Epidermal melanocyte (primary cell): Measurements from ENCODE around the gene ZNF804A.

Source experiments
- DNase-seq: peaks from one replicate; pipeline ENCODE4 v3.0.0; 2011; ENCODE audit warnings: low spot score; ENCODE audit not compliant: insufficient read length

ZNF804A gene

DNA sequence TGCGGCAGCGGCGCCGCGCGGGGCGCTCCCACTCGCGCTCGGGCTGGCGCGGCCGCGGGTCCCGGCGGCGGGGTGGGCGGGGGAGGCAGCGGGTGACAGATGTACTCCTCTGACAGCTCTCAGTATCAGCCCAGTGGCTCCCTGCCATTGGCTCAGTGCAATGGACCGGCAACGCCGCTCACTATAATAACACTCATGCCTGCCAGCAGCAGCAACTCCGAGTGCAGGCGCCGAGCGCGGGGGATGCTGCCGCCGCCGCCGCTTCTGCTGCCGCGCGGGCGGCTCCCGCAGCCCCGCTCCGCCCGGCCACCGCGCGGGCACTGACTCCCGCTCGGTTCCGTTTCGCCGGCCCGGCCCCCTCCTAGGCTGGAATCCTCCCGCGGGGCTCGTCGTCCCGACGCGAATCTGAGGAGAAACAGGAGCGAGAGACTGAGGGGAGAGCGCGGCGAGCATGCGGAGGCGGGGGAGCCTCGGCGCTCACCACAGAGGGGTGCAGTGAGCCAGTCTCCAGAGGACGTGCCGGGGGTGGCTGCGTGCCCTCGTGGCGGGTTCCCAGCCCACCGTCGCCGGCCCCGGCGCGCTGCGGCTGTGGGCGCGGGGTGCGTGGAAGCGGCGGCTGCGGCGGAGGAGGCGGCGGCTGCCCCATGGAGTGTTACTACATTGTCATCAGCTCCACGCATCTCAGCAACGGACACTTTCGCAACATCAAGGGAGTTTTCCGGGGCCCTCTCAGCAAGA is at the start of gene ZNF804A:
Gene ZNF804A (plus strand): TSS at position 214 of the 738 bp plus-strand sequence. CDS start 431 bp downstream, at position 645.
- DNase-seq, result peak; percentile 32

DNA sequence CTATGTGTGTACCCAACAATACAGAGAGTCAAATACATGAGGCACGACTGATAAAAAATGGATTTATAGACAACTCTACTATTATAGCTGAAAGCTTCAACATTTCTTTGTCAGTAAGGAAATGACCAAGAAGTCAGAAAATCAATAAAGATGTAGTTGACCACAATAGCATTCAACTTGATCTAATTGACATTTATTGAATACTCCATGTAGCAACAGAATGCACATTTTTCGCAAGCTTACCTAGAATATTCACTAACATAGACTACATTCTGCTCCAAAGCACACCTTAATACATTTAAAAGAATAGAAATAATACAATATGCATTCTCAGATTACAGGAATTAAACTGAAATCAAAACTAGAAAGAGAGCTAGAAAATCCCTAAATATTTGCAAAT is 49.2 kb upstream of the ZNF804A start:
- no peak for DNase-seq

DNA sequence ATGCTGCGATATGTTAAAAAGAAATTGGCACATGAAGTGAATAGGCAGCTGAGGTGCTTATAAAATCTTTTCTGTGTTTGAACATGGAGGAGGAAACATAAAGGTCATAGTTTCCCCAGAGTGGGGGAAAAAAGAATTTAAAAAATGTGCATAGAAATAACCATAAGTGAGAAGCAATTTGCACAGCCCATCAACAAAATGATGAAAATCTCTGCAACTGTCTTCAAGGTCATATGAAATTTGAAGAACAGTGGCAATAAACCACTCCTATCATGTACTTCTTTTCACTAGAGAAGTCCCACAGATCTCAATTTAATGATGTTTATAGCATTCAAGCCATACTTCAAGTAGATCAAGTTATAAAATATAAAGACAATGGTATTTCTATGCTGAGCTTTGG is 46.7 kb upstream of the ZNF804A start:
- no peak for DNase-seq

DNA sequence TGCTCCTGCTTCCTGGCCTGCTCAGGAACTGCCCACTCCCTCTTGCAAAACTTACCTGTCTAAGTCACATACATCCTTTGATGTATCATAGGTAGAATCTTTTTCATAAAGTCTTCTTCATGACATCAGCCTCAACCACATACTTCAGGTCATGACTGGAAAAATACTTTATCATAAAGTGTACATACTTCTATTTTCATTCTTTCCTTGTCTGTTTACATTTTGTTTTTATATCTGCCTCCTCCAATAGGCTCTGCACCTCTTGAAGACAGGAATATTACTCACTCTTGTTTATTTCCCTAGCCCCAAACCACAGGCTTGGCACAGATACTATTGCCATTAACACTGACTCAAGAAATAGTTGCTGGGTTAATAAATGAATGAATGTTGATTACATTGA is 43.6 kb upstream of the ZNF804A start:
- DNase-seq, result no peak

DNA sequence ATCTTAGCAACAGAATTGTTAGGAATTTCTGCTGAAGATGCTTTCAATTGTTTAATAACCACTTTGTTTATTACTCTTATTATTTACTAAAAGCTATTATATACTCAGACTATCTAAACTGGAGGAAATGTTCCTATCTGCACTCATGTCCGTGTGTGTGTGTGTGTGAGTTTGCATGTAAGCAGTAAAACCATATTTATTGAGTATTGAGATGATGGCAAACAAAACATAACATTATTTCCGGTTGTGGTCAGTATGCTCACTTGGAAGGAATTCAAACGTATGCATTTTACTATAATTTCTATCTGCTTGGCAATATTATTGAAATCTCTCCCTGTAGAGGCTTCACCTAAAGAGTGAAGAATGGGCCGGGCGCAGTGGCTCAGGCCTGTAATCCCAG is 43.0 kb upstream of the ZNF804A start:
- no peak for DNase-seq

DNA sequence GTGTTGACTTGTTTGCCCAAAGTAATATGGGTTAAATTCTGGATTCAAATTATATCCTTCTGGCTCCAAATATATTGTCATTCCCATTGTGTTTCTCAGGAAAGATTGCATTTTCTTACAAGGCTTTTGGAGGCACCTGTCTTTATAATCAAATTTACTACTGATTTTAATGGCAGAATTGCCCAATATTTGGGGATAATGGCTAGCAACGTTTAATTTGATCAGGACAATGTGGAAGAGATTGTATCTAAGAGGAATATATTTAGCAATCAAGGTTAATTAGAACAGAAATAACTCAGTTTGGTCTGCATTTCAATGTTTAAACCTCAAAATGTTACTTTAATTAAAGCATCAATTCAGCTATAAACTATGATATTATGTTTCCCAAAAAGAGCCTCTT is 41.7 kb upstream of the ZNF804A start:
- DNase-seq, result no peak

DNA sequence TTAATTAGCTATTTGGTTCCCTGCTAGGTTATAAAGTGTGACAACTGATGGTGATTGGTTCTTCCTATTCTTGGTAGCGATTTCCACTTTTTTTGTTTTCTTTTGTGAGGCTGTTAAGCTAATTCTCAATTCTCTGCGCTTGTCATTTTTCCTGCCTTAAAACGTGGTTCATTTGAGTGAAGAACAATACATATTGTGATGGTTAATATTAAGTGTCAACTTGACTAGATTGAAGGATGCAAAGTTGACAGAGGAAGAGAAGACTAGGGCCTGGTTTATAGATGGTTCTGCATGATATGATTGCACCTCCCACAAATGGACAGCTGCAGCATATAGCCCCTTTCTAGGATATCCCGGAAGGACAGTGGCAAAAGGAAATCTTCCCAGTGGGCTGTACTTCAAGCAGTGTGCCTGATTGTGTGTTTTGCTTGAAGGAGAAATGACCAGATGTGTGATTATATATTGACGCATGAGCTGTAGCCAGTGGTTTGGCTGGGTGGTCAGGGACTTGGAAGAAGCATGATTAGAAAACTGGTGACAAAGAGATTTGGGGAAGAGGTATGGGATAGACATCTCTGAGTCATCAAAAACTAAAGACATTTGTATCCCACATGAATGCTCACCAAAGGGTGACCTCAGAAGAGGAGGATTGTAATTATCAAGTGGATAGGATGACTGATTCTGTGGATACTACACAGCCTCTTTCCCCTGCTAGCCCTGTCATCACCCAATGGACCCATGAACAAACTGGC is 39.4 kb upstream of the ZNF804A start:
- DNase-seq, result no peak

DNA sequence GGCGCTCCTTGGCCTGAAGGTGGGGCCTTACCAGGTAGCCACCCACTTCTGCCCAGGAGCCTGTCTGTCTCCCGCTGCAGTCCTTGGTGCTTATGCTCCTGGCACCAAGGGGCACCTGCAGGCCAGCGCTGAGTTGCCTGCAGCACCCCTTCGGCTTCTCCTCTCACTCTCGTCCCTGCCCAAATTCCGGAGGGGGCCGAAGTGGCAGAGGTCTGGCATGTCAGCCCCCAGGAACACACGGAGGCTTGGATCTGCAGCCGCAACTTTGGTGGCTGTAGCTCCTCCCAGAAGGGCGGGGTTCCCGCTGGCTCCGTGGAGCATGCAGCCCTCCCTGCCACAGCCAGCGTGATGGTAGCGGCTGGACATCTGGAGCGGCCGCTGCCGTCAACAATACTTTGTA is 37.7 kb upstream of the ZNF804A start:
- DNase-seq, result no peak

DNA sequence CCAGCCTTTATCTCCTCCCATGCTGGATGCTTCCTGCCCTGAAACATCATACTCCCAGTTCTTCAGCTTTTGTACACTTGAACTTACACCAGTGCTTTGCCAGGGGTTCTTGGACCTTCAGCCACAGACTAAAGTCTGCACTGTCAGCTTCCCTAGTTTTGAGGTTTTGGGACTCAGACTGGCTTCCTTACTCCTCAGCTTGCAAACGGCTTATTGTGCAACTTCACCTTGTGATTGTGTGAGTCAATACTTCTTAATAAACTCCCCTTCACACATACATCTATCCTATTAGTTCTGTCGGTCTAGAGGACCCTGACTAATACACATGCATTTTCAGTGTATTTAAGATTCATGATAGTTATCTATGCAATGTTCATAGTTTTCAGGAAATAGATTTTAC is 35.8 kb upstream of the ZNF804A start:
- DNase-seq, result no peak

DNA sequence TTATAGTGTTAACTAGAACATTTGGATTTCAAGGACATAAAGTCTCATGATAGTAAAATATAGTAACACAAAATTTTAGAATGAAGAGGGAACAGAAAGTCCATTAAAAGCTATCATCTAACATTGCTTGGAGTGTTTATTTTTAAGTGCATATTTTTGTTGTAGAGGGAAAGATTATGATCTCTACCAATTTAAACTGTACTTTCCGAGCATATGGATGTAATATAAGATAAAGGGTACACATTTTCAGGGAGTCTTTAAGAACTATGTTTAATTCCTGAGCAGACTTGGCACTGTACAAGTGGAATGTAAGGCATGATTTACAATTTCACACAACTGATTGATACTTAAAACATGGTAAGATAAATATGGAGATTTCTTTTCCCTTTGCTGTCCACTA is 34.2 kb upstream of the ZNF804A start:
- no peak for DNase-seq

DNA sequence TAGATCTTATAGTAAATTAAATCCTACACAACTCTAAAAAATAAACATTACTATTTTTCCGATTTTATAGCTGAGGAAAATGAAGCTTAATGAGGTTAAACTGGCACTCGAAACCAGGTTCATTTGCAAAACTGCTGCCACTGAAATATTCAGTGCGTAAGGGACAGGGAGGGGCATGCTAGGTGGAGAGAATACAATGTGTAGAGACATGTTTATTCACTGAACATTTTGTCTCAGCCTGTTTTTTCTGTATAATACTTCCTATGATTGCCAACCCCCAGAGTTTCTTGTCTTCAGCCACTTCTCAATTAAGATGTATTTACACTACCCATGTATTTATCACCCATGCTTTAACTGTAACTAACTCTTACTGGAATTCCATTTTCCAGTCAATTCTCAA is 31.6 kb upstream of the ZNF804A start:
- no peak for DNase-seq

DNA sequence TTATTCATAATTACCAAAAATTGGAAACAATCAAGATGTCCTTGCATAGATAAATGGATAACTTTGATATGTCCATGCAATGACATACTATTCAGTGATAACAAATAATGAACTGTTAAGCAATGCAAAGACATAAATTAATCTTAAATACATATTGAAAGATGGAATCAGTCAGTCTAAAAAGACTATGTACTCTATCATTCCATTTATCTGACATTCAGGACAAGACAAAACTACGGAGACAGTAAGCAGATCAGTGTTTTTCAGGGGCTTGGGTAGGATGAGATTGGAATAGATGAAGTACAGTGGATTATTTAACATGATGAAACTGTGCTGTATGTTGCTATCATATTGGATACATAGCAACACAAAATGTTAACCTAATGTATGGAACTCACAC is 21.3 kb upstream of the ZNF804A start:
- no peak for DNase-seq

DNA sequence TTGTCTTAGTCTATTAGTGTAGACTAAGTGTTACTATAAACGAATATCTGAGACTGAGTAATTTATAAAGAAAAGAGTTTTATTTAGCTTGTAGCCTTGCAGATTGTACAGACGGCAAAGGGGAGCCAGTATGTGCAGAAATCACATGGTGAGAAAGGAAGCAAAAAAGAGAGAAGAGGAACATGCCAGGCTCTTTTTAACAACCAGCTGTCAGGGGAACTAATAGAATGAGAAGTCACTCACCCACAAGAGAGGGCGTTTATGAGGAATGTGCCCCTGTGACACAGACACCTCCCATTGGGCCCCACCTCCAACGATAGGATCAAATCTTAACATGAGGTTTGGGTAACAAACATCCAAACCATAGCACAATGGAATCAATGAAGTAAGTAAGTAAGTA is 20.6 kb upstream of the ZNF804A start:
- DNase-seq, result no peak

DNA sequence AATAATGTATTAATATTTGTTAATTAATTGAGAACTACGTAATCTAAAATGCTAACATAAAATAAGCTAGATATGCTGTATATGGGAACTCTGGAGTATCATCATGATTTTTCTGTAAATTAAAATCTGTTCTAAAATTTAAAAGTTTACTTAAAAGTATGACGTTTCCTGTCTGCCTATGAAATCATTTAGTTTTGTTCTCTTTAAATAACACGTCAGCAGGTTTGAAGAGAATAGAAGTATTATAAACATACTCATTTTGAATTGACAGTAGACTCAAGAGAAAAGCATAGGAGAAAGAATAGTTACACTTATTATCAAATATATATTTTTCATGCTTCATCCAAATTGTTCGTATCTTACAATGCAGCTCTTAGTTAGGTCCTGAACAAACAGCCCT is 19.1 kb upstream of the ZNF804A start:
- no peak for DNase-seq

DNA sequence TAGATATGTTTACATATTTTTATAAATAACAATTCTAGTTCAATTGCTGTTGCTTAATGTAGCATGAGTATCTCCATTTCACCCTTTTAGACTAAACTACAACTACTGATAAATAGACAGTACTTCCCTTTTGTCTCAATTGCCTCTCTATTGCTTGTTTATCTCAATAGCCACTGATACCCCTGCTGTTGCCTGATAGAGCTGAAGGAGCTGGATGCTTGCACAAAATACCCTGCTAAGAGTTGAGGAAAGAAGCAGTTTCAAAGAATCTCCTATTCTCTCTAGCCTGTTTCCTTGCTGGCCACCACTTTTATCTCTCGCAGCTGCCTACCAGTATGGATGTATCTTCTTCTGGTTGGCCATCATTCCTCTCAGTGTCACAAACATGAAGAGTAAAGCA is 16.9 kb upstream of the ZNF804A start:
- DNase-seq, result no peak

DNA sequence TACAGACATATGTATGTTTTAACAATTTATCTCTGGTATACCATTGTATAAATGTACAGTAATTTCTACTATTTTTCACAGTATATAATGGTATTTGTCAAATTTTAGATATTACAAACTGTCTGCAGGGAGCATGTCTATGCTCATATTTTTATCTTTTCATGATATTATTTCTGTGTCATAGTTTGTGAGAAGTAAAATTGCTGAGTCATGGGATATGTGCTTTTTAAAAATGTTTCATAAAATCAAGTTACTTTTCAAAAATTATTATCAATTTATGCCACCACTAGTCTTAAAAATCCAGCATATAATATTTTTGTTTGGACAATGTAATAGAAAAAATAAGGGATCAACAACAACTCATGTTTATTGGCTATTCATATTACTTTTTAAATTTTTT is 9.1 kb upstream of the ZNF804A start:
- no peak for DNase-seq

DNA sequence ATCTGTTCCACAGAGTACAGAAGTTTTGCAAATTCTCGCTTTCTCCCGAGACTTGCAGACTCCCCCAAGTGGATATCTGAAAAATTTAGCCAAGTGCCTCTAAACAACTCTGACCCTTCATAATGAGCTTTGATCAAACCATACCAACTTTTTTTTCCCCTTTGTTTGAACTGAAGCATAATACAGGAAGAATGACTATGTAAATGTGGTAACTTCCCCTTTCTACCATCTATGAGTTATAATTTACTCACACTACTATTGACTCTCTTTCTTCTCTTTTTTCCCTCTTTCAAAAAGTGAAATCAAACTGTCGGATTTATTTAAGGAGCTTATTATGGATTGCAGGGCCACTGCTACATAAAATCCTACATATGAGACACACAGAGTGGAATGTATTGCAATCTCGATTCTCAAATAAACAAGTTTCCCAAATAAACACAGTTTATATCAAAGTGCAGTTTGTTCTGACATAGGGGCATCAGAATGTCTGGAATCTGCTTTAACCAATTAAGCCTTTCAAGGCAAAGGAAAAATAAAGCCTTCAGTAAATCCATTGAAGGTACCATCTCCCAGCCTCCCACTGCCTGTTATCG is 1.4 kb upstream of the ZNF804A start:
- no peak for DNase-seq

DNA sequence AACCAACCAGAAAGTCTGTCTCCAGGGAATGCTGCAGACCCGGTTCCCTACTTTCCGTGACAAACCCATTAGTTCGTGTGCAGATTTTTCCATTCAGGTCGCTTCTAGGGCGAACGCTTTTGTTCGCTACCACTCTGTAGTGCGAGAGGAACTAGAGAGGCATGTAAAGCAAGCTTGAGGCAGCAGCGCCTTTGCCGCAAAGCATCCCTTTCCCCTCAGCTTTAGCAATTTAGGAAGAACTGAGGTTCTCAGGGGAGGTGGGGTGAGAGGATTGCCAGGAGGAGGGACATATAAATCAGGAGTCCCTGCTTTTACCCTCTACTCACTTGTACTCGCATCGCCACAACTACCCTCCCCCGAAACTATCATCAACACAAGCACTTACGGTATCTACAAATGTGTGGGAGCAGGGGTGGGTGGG is 748 bp upstream of the ZNF804A start:
- peak; percentile 22 for DNase-seq

DNA sequence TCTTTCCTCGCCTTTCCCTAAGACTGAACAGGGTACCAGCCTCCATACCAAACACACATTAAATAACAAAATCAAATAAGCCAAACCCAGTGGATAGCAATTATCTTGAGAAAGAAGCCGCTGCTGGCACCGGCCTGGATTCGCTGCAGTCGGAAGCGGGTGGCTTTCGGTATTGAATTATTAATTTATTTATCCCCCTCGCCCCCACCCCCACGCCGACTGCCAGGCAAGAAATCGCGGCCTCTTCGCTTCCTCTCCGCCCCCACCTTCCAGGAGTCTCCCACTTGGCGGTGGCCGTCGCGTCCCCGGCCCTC is 370 bp upstream of the ZNF804A start:
- DNase-seq, result no peak

DNA sequence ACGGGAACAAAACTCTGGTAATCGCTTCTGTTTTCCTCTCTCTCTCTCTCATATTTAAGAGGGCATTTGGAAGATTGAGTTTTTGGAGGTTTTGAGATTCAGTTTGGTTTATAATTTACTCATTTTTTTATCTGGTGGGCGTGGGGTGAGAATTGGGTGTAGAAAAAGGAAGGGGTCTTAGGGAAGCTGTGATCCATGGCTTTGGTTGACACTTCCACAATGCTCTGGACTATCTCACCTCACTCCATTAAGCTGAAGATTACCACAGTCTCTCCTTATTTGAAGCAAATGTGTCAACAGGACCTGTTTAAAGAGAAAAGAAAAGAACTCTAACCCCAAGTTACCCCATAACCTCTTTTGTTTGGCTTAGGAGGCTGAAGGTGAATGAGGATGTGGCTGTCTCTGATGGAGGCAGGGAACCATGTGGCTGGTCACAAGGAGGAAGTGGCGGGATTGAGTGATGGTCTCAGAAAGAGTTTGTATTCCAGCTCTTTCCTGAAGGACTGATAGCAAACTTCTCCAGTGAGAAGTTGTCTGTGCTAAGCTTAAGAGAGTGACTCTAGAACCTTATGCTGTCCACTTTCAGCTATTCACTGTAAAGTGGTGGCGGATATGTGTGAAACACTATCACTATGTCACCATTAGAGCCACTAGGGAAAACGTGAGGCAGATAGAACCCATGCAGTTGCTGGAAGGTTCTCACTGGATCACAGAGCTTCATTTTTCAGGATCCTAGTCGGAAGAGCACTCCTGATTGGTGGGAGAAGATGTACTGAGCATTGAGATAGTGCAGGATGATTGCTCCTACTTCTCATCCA is 934 bp downstream of the ZNF804A start:
- DNase-seq, result no peak

DNA sequence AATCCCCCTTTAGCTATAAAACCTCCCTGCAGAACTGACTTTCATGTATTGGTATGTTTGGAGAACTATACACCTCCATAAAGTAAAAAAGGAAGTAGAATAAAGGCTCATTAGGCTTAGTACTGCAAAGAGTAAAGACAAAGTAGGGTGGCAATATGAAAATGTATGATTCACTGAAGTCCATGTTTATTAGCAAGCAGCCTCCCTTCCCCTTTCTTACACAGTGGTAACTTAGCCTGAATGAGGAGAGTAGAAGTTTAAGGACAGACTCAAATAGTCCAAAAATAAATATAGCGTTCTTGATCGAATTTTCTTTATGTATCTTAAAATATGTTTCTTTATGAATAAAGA is 1.5 kb downstream of the ZNF804A start:
- no peak for DNase-seq

DNA sequence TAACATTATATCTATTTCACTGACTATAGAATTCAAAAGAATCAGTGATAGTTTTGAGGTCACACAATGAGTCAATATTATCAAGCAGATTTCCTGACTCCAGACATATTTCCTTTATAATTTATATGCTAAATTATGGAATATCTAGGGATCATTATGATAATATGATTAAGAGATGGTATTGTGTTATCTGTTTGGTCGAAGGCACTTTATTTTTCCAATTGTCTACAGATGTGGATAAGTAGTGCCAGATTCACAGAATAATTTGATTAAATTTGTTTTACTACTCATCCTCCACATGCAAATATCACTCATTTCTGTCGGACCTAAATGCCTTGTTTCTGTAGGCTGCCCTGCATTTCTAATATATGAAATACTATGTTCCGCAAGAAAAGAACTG is 4.4 kb downstream of the ZNF804A start:
- DNase-seq, result no peak
